ENCODE data around the gene PEX1. TPM values are rescaled to one million over a fixed set of nuclear protein-coding genes. Genes with fewer than 3 reads are reported as not detected.

The PEX1 gene
- total and polyA plus RNA-seq, 2 of the 4 experiments (the other 2 are of a cell fraction): 8.1 to 12.7 TPM

DNA sequence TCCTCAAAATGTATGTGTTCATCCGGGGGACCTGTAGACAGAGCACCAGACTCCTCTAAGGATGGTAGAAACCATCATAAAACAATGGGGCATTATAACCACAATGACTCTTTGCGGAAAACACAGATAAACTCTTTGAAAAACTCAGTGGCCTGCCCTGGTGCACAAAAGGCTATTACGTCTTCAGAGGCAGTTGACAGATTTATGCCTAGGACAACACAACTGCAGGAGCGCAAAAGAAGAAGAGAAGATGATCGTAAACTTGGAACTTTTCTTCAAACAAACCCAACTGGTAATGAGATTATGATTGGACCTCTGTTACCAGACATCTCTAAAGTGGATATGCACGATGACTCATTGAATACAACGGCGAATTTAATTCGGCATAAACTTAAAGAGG, 6.3 kb upstream of the PEX1 start:
- H4K5ac ChIP-seq (ENCODE audit: low read depth, low read length): no peak overlapping the region
- H3K23ac ChIP-seq (ENCODE audit: low read depth, low read length): no peak overlapping the region
- H3K4me3 ChIP-seq (ENCODE audit: insufficient read depth, low read depth, low read length): no peak overlapping the region
- no peaks in the 10 kb centered on the region for H3K9me3 ChIP-seq (ENCODE audit: control insufficient read depth, insufficient read depth, low read length)
- BruUV-seq (replicated peaks): no TSS peak
- no peak overlapping the region for H2AK9ac ChIP-seq (replicated peaks; ENCODE audit: low read depth, low read length, poor library complexity)
- no peak for DNase-seq
- H3K18ac ChIP-seq (ENCODE audit: low read depth, low read length): no peak overlapping the region
- dilution Hi-C loops (cut with HindIII; ENCODE audit: low sequenced_read_pairs, unreplicated experiment): no loop called here
- no peak overlapping the region for H2AFZ ChIP-seq (replicated peaks; ENCODE audit: low read length, poor library complexity)
- H3K56ac ChIP-seq (ENCODE audit: extremely low read depth, insufficient read depth, low read length): no peak overlapping the region
- H3K4ac ChIP-seq (ENCODE audit: low read depth, low read length): no peak overlapping the region
- peaks cover 8 to 9% of the 10 kb centered on the region in 2 experiments; a peak in 2 of 4 replicates for H3K79me1 ChIP-seq (ENCODE audit: low read depth in 1 of 2, low read length in 2 of 2)
- no peaks in the 10 kb centered on the region for H3K27me3 ChIP-seq (ENCODE audit: control insufficient read depth, insufficient read depth, low read length)
- WGBS, 2 experiments (ENCODE audit: extremely low coverage in 2 of 2, insufficient read length in 1 of 2): 100% methylated on average over 1 of the region's 9 CpGs; no CpG with 5 or more reads in 1 of the 2 experiments
- no peak overlapping the region for H2BK20ac ChIP-seq (ENCODE audit: low read depth, low read length)
- H3K27ac ChIP-seq (ENCODE audit: insufficient read depth, low read length): no peak overlapping the region
- ATAC-seq (ENCODE audit: low read depth): no peak
- H2BK5ac ChIP-seq (ENCODE audit: low read depth, low read length, poor library complexity, severe bottlenecking): no peak overlapping the region
- no peak overlapping the region for H2BK15ac ChIP-seq (ENCODE audit: low read depth, low read length)
- H4K8ac ChIP-seq (ENCODE audit: low read depth in 2 of 2, low read length in 2 of 2): no peak overlapping the region
- no peak overlapping the region for H2AK5ac ChIP-seq (ENCODE audit: low read depth, low read length)
- H3K4me1 ChIP-seq (ENCODE audit: control insufficient read depth, insufficient read depth, low read length): 0 out of 2 replicates have a peak, but pooled peaks cover 2% of the 10 kb centered on the region
- no peak overlapping the region for H3K9ac ChIP-seq (ENCODE audit: low read depth, low read length)
- H4K20me1 ChIP-seq (ENCODE audit: insufficient read depth, low read length): no peaks in the 10 kb centered on the region
- in situ Hi-C loops (cut with MboI; ENCODE audit: low sequenced_read_pairs): no loop called here
- no peak for TF ChIP-seq RAD21 (IDR thresholded peaks at IDR 0.05; ENCODE audit: low read length)
- TF ChIP-seq, protein P1, sequence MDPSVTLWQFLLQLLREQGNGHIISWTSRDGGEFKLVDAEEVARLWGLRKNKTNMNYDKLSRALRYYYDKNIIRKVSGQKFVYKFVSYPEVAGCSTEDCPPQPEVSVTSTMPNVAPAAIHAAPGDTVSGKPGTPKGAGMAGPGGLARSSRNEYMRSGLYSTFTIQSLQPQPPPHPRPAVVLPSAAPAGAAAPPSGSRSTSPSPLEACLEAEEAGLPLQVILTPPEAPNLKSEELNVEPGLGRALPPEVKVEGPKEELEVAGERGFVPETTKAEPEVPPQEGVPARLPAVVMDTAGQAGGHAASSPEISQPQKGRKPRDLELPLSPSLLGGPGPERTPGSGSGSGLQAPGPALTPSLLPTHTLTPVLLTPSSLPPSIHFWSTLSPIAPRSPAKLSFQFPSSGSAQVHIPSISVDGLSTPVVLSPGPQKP (IDR thresholded peaks at IDR 0.05; ENCODE audit: borderline replicate concordance, low read depth, low read length): no peak
- TF ChIP-seq NFE2L2 (IDR thresholded peaks at IDR 0.05; ENCODE audit: low read depth, low read length): no peak
- no peak for TF ChIP-seq BHLHE40 (IDR thresholded peaks at IDR 0.05; ENCODE audit: low read depth, low read length)
- TF ChIP-seq CTCF (conservative IDR thresholded peaks at IDR 0.05; ENCODE audit: low read depth, low read length): no peak
- TF ChIP-seq POLR2A (IDR thresholded peaks at IDR 0.05; ENCODE audit: low read depth, low read length): no peak
- no peak for TF ChIP-seq USF2 (IDR thresholded peaks at IDR 0.05; ENCODE audit: low read depth, low read length)
- no peak for TF ChIP-seq SMC3 (IDR thresholded peaks at IDR 0.05; ENCODE audit: low read depth, low read length)
- no peak for TF ChIP-seq RFX5 (IDR thresholded peaks at IDR 0.05; ENCODE audit: low read depth, low read length)
- TF ChIP-seq MAFK (IDR thresholded peaks at IDR 0.05; ENCODE audit: low read depth, low read length): no peak
- no peak for TF ChIP-seq CEBPB (IDR thresholded peaks at IDR 0.05; ENCODE audit: low read depth, low read length)
- TF ChIP-seq MXI1 (IDR thresholded peaks at IDR 0.05; ENCODE audit: borderline replicate concordance, low read depth, low read length): no peak
- TF ChIP-seq CHD1 (IDR thresholded peaks at IDR 0.05; ENCODE audit: low read depth, low read length): no peak
- TF ChIP-seq MAZ (IDR thresholded peaks at IDR 0.05; ENCODE audit: borderline replicate concordance, low read depth, low read length): no peak
- TF ChIP-seq FOS (IDR thresholded peaks at IDR 0.05; ENCODE audit: low read depth, low read length): no peak
- no peak overlapping the region for H3K14ac ChIP-seq (replicated peaks; ENCODE audit: low read depth, low read length)
- H3K9me1 ChIP-seq (ENCODE audit: insufficient read depth, low read length): no peaks in the 10 kb centered on the region
- intact Hi-C loops (cut with micrococcal nuclease): no loop called here
- H3K4me2 ChIP-seq (ENCODE audit: low read depth, low read length): no peak overlapping the region
- ChIA-PET CTCF (no interaction called here), POLR2A (ENCODE audit: unreplicated experiment) (no interaction called here)
- no peak overlapping the region for H4K91ac ChIP-seq (ENCODE audit: insufficient read depth, low read depth, low read length)
- H2BK120ac ChIP-seq (ENCODE audit: low read depth, low read length): no peak overlapping the region
- H3K36me3 ChIP-seq (ENCODE audit: control insufficient read depth, insufficient read depth, low read length): peaks cover 24% of the 10 kb centered on the region

Measured in IMR-90 (cell line).